ENCODE results near the gene TBC1D25.
"Not testable (repeated sequence)": the region's sequence is repeated elsewhere in the genome, so short reads cannot be mapped to it uniquely, and the experiment has no call there.

The TBC1D25 gene

DNA sequence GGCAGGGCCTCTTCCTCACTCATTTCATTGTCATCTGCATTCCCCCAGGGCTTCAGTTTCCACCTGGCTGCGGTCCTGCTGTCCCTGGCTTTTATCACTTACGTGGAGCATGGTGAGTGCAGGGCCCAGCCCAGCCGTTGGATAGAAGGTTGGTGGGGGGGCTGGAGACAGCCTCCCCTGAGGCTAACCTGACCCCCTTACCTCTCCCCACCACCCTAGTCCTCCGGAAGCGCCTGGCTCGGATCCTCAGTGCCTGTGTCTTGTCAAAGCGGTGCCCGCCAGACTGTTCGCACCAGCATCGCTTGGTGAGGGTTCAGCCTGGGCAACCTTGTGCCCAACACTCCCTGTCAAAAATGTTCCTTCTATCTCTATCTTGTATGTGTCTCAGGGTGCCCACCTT lies 23.7 kb upstream of the TBC1D25 start:
- DNase-seq (ENCODE audit: low read depth in 3 of 3) = no peak

DNA sequence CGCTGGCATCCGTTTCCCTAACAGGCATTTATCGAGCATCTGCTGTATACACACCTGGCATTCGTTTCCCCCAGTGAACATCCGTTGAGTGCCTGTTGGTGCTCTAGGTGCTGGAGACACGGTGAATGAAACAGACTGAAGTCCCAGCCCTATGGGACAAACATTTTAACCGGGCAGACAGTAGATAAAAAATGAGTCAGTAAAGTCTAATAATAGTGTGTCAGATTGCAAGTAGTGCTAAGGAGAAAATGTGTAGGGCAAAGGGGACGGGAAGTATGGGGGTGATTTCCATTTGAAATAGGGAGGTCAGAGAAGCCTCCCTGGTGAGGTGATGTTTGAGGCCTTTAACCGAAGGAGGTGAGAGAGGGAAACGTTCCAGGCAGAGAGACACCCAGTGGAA lies 23.2 kb upstream of the TBC1D25 start:
- DNase-seq (ENCODE audit: low read depth in 3 of 3) = no peak

DNA sequence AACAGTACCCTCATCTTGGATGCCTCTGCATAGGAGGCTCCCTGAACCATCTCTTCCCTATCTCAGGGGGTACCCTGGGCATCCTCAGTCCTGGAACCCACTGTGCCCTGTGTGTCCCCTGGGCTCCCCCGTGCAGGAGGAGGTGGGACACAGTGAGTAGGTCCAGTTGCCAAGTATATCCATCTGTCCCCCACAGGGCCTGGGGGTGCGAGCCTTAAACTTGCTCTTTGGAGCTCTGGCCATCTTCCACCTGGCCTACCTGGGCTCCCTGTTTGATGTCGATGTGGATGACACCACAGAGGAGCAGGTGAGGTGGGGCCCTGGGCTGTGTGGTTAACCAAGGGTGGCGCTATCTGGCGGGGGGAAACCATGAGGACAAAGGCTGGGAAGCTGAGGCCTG lies 22.5 kb upstream of the TBC1D25 start:
- DNase-seq (ENCODE audit: low read depth in 3 of 3) = no peak

DNA sequence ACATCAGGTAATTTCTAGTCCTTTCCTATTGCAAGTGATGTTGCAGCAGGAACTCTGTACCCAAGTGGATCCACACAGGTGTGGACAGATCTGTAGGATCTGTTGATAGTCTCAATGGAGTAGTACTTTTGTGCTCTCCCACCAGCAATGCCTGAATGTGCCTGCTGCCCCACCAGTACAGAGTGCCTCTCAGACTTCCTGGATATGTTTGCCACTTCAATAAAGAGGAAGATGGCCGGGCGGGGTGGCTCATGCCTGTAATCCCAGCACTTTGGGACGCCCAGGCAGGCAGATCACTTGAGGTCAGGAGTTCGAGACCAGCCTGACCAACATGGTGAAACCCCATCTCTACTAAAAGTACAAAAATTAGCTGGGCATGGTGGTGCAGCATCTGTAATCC lies 20.0 kb upstream of the TBC1D25 start:
- DNase-seq (ENCODE audit: low read depth in 3 of 3) = not testable (repeated sequence)

DNA sequence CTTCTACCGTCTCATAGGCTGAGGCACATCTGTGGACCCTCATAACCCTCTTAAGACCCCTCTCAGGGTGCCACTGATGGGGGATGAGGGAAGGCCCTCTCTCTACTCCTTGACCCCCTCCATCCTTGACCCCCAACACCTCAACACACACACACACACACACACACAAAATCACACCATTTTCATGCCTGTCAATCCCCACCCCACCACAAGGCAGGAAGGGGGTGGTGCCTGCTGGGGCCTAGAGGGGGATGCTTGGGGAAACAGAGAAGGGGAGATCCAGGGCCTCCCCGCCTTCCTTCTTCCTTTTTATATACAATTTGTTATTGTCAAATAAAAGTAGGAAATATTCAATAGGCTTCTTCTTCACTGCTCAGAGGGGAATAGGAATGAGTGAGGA lies 19.1 kb upstream of the TBC1D25 start:
- no peak for DNase-seq (ENCODE audit: low read depth in 3 of 3)

DNA sequence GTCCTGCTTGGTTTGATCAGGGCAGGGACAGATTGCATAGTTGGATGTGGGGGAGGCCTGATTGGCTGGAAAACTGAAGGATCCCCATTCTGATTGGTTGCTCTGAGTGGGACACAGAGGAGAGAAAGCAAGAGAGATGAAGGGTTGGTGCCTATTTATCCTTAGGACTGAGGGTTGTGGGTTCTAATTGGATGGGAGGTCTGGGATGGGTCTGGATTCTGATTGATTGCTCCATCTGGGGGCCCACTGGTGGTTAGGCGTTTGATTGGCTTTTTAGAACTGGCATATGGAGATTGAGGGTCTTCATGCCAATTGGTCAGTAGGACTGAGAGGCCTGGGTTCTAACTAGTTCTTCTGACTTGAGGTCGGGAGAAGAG lies 18.6 kb upstream of the TBC1D25 start:
- no peak for DNase-seq (ENCODE audit: low read depth in 3 of 3)

DNA sequence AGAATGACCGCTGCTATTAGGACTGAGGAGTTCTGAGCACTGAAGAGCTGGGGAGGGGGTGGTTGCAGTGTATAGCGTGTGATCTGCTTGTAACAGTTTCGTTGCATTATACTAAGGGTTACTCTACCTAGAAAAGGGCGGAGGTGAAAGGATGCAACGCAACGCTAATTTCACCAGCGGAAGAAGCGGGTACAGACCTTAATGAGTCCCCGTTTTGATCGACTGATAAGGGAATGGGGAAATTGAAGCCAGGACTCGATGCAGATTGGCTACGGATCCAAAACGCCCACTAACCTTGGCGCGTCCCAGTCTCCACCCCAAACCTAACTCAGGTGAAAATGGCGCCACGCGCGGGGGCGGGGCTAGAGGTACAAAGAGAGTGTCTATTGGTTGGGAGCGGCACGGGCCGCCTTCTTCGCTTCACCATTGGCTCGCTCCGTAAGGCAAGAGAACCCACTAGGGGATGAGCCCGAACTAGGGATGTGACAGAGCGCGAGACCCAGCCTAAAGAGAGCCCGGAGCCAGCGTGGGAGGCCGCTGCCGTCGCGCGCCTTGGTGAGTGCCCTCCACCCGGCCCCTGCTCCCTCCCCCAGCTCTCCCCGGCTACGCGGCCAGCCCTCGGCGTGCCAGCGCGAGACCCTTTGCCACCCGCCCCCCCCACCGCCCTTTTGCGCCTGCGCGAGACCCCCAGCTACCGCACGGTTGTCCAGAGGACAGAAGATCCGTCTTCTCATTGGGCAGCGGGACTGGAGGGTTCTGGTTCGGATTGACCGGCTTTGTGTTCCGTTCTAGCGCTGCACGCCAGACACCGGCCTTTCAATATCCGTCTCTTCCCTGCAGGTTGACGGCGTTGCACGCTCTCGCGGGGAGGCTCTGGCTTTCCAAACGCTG lies 17.9 kb upstream of the TBC1D25 start, which contains the start of gene EBP:
Gene EBP, plus strand, starts transcription at position 456 of the 891 bp plus-strand sequence. CDS start 1,964 bp downstream, outside the sequence.
- DNase-seq (ENCODE audit: low read depth in 3 of 3) = peak; percentile 84 to 92 (median 85)

DNA sequence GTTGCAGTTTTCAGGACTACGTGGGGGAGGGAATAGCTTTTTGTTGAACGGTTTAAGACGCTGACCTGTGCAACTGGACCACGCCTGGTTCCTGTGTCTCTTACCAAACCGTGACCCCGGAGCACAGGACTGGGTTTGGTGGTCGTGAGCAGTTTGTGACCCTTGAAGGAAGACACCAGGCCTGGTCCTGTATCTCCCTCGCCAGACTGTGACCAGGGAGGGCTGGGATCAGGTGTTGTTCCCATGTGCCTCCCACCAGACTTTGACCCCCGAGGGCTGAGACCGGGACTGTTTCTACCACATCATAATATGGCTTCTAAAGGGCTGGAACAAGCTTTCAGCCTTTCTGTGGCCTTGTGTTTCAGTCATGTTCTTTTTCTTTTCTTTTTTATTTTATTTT lies 17.2 kb upstream of the TBC1D25 start:
- no peak for DNase-seq (ENCODE audit: low read depth in 3 of 3)

DNA sequence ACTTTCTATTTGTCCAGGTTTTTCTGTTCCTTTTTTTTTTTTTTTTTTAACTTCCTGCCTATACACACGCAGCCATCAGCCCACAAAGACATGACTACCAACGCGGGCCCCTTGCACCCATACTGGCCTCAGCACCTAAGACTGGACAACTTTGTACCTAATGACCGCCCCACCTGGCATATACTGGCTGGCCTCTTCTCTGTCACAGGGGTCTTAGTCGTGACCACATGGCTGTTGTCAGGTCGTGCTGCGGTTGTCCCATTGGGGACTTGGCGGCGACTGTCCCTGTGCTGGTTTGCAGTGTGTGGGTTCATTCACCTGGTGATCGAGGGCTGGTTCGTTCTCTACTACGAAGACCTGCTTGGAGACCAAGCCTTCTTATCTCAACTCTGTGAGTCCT lies 15.8 kb upstream of the TBC1D25 start:
- DNase-seq (ENCODE audit: low read depth in 3 of 3) = no peak

DNA sequence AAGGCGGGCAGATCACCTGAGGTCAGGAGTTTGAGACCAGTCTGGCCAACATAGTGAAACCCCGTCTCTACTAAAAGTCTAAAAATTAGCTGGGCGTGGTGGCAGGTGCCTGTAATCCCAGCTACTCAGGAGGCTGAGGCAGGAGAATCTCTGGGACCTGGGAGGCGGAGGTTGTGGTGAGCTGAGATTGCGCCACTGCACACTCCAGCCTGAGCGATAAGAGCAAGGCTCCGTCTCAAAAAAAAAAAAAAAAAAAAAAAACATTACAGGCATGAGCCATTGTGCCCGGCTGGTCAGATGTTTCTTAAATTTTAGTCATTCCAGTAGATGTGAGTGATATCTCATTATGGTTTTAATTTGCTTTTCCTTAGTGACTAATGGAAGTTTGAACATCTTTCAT lies 13.7 kb upstream of the TBC1D25 start:
- DNase-seq (ENCODE audit: low read depth in 3 of 3) = not testable (repeated sequence)

DNA sequence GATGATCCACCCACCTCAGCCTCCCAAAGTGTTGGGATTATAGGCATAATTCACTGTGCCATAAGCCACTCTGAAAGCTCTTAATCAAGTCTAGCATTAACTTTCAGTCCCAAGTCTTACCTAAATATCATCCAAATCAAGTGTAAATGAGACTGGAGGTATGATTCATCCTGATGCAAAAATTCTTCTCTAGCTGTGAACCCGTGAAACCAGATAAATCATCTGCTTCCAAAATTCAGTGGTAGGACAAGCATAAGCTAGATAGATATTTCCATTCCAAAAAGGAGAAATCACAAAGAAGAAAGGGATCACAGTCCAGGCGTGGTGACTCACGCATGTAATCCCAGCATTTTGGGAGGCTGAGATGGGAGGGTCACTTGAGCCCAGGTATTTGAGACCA lies 8.8 kb upstream of the TBC1D25 start:
- no peak for DNase-seq (ENCODE audit: low read depth in 3 of 3)

DNA sequence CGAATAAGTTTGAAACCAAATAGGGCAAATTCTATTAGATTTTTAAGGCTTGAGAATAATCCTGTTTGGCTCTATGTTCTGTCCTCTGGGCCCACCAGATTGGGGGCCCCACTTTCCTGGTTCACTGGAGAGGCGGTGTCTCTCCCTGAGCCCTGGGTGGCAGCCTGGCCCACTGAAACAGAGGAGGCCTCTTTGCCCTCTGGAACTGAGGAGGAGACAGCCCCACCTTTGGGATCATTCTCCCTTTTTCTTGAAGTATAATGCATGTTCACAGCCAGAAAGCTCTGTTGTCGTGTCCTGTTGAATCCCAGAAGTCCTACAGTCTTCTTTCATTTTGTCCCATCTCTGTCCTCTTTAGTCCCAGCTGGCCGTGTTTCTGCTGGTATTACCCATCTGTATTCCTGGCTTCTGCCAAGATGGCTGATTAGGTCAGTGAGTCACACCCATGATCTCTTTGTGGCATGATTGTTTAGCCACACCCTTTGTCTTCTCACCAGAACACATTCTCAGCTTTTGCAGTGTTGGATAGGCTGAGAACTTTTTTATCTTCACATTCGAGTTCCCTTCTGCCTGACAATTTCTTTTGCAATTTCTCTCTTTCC lies 8.1 kb upstream of the TBC1D25 start:
- no peak for DNase-seq (ENCODE audit: low read depth in 3 of 3)

DNA sequence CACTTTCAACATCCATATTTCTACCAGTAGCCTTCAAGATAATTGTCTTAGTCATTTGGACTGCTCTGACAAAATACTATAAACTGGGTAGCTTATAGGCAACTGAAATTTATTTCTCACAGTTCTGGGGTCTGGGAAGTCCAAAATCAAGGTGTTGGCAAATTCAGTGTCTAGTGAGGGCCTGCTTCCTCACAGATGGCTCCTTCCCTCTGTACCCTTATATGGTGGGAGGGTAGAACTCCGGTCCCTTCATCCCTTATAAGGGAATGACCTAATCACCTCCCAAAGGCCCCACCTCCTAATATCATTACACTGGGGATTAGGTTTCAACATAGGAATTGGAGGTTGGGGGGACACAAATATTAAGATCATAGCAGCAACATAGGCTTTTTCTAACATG lies 7.4 kb upstream of the TBC1D25 start:
- no peak for DNase-seq (ENCODE audit: low read depth in 3 of 3)

DNA sequence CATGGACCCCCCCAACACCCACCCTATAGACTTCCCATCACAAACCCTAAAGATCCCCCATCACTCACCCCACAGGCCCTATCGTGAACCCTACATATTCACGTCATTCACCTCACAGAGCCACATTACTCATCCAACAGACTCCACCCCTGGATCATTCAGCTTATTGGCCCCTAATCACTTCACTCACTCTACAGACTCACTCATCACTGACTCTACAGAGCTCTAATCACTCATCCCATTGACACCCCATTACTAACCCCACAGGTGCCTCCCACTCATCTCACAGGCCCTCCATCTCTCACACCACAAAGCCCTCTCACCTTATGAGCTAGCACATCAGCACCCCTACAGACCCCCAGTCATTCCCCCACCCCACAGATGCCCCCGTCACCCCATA lies 6.3 kb upstream of the TBC1D25 start:
- no peak for DNase-seq (ENCODE audit: low read depth in 3 of 3)

DNA sequence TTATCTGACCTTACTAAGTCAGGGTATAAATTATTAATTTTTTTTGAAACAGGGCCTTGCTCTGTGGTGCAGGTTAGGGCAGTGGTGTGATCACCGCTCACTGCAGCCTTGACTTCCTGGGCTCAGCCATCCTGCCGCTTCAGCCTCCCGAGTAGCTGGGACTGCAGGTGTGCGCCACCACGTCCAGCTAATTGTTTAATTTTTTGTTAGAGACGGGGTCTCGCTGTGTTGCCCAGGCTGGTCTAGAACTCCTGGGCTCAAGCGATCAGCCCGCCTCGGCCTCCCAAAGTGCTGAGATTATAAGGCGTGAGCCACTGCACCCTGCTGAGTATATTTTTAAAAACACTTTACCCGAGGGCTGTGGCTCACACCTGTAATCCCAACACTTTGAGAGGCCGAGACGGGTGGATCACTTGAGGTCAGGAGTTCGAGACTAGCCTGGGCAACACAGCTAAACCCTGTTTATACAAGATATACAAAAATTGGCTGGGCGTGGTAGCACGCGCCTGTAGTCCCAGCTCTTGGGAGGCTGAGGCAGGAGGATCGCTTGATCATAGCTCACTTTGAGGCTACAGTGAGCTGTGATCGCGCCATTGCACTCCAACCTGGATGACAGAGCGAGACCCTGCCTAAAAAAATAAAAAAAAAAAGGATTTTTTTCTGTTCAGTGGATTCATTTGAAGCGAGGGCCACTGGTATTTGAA lies 721 bp upstream of the TBC1D25 start:
- no peak for DNase-seq (ENCODE audit: low read depth in 3 of 3)

DNA sequence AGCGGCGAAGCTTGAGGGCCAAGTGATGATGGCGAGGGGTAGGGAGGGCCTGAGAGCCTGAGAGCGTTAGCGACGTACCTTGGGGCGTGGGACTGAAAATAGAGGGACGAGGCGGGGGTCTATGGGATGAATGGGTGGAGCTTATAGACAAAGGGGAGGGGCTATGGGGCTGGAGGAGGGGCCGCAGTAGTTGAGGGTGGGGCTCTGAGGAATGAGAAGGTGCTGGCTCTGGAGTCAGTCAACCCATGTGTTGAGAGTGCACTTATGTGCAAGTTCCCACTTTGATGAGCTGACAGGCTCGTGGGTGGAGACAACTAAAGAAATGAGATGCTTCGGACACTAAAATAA lies 488 bp downstream of the TBC1D25 start:
- DNase-seq (ENCODE audit: low read depth in 3 of 3) = peak; percentile 25 to 34 (median 26)

DNA sequence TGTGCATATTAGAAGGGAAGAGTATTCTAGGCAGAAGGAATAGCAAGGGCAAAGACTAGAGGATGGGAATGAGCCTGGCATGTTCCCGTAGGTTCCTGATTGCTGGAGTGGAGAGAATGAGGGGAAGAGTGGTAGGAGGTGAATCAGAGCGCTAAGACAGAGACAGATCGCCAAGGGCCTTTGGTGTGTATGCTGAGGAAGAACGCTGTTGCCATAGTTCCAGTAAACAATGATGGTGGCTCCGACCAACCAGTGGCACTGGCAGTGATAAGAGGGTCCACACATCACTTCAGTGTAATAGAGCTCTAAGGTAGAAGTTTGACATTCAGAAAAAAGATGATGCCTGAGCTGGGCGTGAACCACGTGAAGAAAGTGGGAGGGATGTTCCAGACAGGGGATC lies 966 bp downstream of the TBC1D25 start:
- DNase-seq (ENCODE audit: low read depth in 3 of 3) = no peak

DNA sequence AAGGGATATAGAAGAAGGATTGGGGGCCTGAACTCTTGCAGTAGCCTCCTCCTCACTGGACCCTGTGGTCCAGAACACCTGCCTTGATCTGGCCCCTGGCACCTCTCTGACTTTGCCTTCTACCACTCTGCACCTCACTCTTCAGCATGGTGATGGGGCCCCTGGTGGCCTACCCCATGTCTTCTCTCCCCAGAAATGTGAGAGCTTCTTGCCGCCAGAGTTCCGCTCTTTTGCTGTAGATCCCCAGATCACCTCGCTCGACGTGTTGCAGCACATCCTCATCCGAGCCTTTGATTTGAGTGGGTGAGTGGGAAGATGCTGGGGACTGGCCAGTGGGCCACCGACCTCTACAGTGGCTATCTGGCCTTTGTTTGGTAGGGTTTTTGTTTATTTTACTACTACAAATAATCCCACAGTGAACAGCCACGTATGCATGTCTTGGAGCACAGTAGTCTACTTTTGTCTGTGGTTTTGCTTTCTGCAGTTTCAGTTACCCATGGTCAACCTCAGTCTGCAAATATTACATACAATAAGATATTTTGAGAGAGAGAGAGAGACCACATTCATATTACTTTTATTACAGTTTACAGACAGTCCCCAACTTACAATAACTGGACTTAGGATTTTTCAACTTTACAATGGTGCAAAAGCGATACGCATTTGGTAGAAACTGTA lies 1.8 kb downstream of the TBC1D25 start:
- DNase-seq (ENCODE audit: low read depth in 3 of 3) = no peak

DNA sequence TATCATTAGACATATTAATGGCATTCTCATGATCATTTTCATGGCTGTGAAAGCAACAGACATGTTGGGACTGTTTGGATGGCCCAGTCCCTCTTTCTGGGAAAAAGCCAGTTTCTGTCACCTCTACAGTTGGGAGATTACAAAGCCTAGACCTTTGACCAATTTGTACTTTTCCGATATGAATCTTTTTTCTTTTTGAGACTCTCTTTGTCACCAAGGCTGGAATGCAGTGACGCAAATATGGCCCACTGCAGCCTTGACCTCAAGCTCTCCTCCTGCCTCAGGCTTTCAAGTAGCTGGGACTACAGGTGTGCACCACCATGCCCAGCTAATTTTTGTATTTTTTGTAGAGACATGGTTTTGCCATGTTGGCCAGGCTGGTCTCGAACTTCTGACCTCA lies 9.4 kb downstream of the TBC1D25 start:
- no peak for DNase-seq (ENCODE audit: low read depth in 3 of 3)

DNA sequence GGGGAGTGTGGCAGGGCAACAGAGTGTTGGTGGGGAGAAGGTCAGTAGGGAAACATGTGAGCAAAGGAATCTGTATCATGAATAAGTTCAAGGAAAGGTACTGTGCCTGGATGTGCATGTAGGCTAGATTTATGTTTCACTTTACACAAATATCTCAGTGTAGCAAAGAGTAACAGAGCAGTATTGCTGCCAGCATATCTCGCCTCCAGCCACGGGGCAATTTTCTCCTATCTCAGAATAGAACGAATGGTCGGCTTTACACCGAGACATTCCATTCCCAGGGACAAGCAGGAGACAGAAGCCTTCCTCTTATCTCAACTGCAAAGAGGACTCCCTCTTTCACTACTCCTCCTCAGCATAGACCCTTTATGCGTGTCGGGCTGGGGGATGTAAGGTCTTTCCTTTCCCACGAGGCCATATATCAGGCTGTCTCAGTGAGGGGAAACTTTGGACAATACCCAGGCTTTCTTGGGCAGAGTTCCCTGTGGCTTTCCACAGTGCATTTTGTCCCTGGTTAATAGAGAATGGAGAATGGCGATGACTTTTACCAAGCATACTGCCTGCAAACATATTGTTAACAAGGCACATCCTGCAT lies 16.3 kb downstream of the TBC1D25 start:
- not testable (repeated sequence) for DNase-seq (ENCODE audit: low read depth in 3 of 3)

DNA sequence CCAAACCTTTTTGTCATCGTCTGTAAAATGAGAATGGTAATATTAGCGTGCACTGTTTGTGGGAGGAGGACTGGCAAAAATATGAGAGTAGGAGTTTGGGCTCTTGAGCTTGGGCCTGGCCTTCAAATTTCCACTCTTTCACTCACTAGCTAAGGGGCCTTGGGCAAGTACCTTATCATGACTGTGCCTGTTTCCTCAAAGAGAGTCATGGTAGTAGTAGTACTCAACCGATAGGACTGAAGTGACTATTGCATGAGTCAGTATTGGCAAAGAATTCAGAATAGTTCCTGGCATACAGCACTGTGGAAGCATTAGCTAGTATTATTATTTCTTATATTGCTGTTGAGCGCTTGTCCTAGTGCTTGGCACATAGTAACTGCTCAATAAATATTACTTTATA lies 18.8 kb downstream of the TBC1D25 start:
- no peak for DNase-seq (ENCODE audit: low read depth in 3 of 3)

DNA sequence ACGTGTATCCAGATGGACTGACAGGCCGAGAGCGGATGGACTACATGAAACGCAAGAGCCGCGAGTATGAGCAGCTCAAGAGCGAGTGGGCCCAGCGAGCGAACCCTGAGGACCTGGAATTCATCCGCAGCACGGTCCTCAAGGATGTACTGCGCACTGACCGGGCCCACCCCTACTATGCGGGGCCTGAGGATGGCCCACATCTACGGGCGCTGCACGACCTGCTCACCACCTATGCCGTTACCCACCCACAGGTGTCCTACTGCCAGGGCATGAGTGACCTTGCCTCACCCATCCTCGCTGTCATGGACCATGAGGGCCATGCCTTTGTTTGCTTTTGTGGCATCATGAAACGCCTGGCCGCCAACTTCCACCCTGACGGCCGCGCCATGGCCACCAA lies 20.1 kb downstream of the TBC1D25 start:
- DNase-seq (ENCODE audit: low read depth in 3 of 3) = no peak
